Cardiac muscle cell (in vitro differentiated cells and primary cell): ENCODE results near the gene HIPK4. TPM values are rescaled to one million over a fixed set of nuclear protein-coding genes. Genes with fewer than 3 reads are reported as not detected.
"Not testable (repeated sequence)": the region's sequence is repeated elsewhere in the genome, so short reads cannot be mapped to it uniquely, and the experiment has no call there.

Experiments used
- DNase-seq, 2 donors: peaks; one replicate each; pipeline versions ENCODE4 v3.0.0 to v3.0.0-alpha.2; 2010 to 2017; ENCODE audit warnings: low read depth in 1 of 2, low spot score in 1 of 2
- H3K27ac ChIP-seq: fragments of 200-600 bp; sonication (generic); 2 replicates; pipeline ENCODE4 v1.5.1; 2016
- H3K27me3 ChIP-seq: fragments of 200-600 bp; sonication (generic); 2 replicates; pipeline ENCODE4 v1.6.0; 2016; ENCODE audit warnings: control low read depth
- H3K36me3 ChIP-seq: fragments of 200-600 bp; sonication (generic); 2 replicates; pipeline ENCODE4 v1.5.1; 2016; ENCODE audit warnings: control low read depth
- H3K4me1 ChIP-seq: fragments of 200-600 bp; sonication (generic); 2 replicates; pipeline ENCODE4 v1.8.1; 2017; ENCODE audit warnings: low read depth, mild to moderate bottlenecking, mixed run types
- H3K4me3 ChIP-seq: fragments of 200-600 bp; sonication (generic); 2 replicates; pipeline ENCODE4 v1.5.1; 2016; ENCODE audit warnings: mild to moderate bottlenecking
- H3K9me3 ChIP-seq: fragments of 200-600 bp; sonication (generic); 2 replicates; pipeline ENCODE4 v1.5.1; 2017; ENCODE audit warnings: low read depth, mild to moderate bottlenecking, control low read depth
- CTCF ChIP-seq: IDR thresholded peaks from 2 replicates; pipeline ENCODE4 v1.5.1; 2012; ENCODE audit warnings: low read depth, mild to moderate bottlenecking, low read length
- polyA plus RNA-seq: library from polyadenylated mRNA; unstranded; fragments of >200 nt; fragmentation: Nextera tagmentation; extraction: Ambion mirVana; gene quantifications from 2 replicates; pipeline ENCODE4 v1.2.1, GENCODE V29; 2016
- total RNA-seq: library from RNA; depleted of rRNA; stranded (reverse); fragments of >200 nt; gene quantifications from 2 replicates; pipeline ENCODE4 v1.2.3, GENCODE V29; 2016

HIPK4 gene
- total and polyA plus RNA-seq, 2 experiments from 2014 or later: 0.12 to 1.7 TPM

GRCh38 chr19:40374084-40374483 lies 15.9 kb downstream of the HIPK4 start:
- Histone ChIP-seq H3K27ac (no peak overlapping the region), H3K36me3 (peaks cover 61% of the 10 kb centered on the region), H3K9me3 (no peaks in the 10 kb centered on the region), H3K4me3 (no peak overlapping the region), H3K4me1 (no peaks in the 10 kb centered on the region), H3K27me3 (no peaks in the 10 kb centered on the region)
- no peak for TF ChIP-seq CTCF
- no peak for DNase-seq

GRCh38 chr19:40371802-40372122 lies 18.2 kb downstream of the HIPK4 start:
- DNase-seq: no peak
- peaks cover 8% of the 10 kb centered on the region for H3K4me1 ChIP-seq
- TF ChIP-seq CTCF: no peak
- no peaks in the 10 kb centered on the region for H3K27me3 ChIP-seq
- peaks cover 63% of the 10 kb centered on the region for H3K36me3 ChIP-seq
- no peak overlapping the region for H3K27ac ChIP-seq
- no peak overlapping the region for H3K4me3 ChIP-seq
- H3K9me3 ChIP-seq: no peaks in the 10 kb centered on the region

- peaks cover 13% of the 10 kb centered on the region for H3K4me1 ChIP-seq
- H3K27me3 ChIP-seq: no peaks in the 10 kb centered on the region
- peaks cover 63% of the 10 kb centered on the region for H3K36me3 ChIP-seq
- H3K4me3 ChIP-seq: no peak overlapping the region
- DNase-seq: no peak
- no peaks in the 10 kb centered on the region for H3K9me3 ChIP-seq
- TF ChIP-seq CTCF: no peak
- H3K27ac ChIP-seq: no peak overlapping the region
These were observed 18.8 kb downstream of the HIPK4 start for GRCh38 chr19:40370997-40371801.

- H3K36me3 ChIP-seq: peaks cover 63% of the 10 kb centered on the region
- H3K4me3 ChIP-seq, H3K27me3 ChIP-seq, H3K27ac ChIP-seq, H3K9me3 ChIP-seq, DNase-seq: not testable (repeated sequence)
- peaks cover 14% of the 10 kb centered on the region for H3K4me1 ChIP-seq
These were observed 19.7 kb downstream of the HIPK4 start for GRCh38 chr19:40370253-40370652.

- H3K36me3 ChIP-seq: peaks cover 59% of the 10 kb centered on the region
These were observed 20.2 kb downstream of the HIPK4 start for GRCh38 chr19:40369797-40370196.

More at GRCh38 chr19:40369797-40370196, 20.2 kb downstream of the HIPK4 start:
- TF ChIP-seq CTCF: no peak
- no peaks in the 10 kb centered on the region for H3K9me3 ChIP-seq
- H3K4me3 ChIP-seq: no peak overlapping the region
- H3K27ac ChIP-seq: no peak overlapping the region
- peaks cover 18% of the 10 kb centered on the region for H3K4me1 ChIP-seq
- DNase-seq: no peak
- no peaks in the 10 kb centered on the region for H3K27me3 ChIP-seq
